Neural cell (in vitro differentiated cells): ENCODE data around the gene HHIP. TPM values are rescaled to one million over a fixed set of nuclear protein-coding genes. Genes with fewer than 3 reads are reported as not detected.

Experiments
- H2AFZ ChIP-seq: fragments of 200-600, 300-800 bp; sonication (generic), shearing (Covaris generic); 2 replicates; pipeline ENCODE4 v1.6.0; 2014; ENCODE audit warnings: low read depth, mild to moderate bottlenecking, antibody characterized with exemption, low read length, moderate library complexity
- H3F3A ChIP-seq: fragments of 200-600 bp; shearing (Covaris generic); 2 replicates; pipeline ENCODE4 v1.6.1; 2016; ENCODE audit warnings: mild to moderate bottlenecking, moderate library complexity, mixed read lengths, antibody characterized with exemption, low read length; ENCODE audit not compliant: insufficient read depth, poor library complexity, severe bottlenecking
- H3K27ac ChIP-seq: fragments of 200-600, 300-800 bp; sonication (generic), shearing (Covaris generic); 2 replicates; pipeline ENCODE4 v1.5.1; 2014; ENCODE audit warnings: mild to moderate bottlenecking, low read length, moderate library complexity
- H3K27me3 ChIP-seq: fragments of 300-800, 200-600 bp; sonication (generic), shearing (Covaris generic); 2 replicates; pipeline ENCODE4 v1.6.0; 2014; ENCODE audit warnings: mild to moderate bottlenecking, low read depth, low read length, moderate library complexity; ENCODE audit not compliant: insufficient read depth
- H3K36me3 ChIP-seq: fragments of 300-800, 200-600 bp; sonication (generic), shearing (Covaris generic); 2 replicates; pipeline ENCODE4 v1.5.1; 2014; ENCODE audit warnings: mild to moderate bottlenecking, antibody characterized with exemption, low read length, moderate library complexity; ENCODE audit not compliant: insufficient read depth
- H3K4me2 ChIP-seq: fragments of 300-800, 200-600 bp; sonication (generic), shearing (Covaris generic); 2 replicates; pipeline ENCODE4 v1.6.0; 2014; ENCODE audit warnings: mild to moderate bottlenecking, low read length
- H3K4me3 ChIP-seq: fragments of 300-800, 200-600 bp; sonication (generic), shearing (Covaris generic); 2 replicates; pipeline ENCODE4 v1.5.1; 2014; ENCODE audit warnings: mild to moderate bottlenecking, low read length, moderate library complexity
- H3K79me2 ChIP-seq: fragments of 200-600 bp; shearing (Covaris generic); replicated peaks from 2 replicates; pipeline ENCODE4 v1.6.0; 2014; ENCODE audit warnings: mild to moderate bottlenecking, low read length, moderate library complexity; ENCODE audit not compliant: insufficient read depth
- H3K9ac ChIP-seq: fragments of 300-800, 200-600 bp; sonication (generic), shearing (Covaris generic); 2 replicates; pipeline ENCODE4 v1.6.1; 2016; ENCODE audit warnings: mild to moderate bottlenecking, low read length, mixed read lengths
- H3K9me2 ChIP-seq: fragments of 200-600 bp; shearing (Covaris generic); 2 replicates; pipeline ENCODE4 v1.6.1; 2016; ENCODE audit warnings: mild to moderate bottlenecking, low read length, mixed read lengths; ENCODE audit not compliant: insufficient read depth
- H3K9me3 ChIP-seq: fragments of 200-600, 300-800 bp; sonication (generic), shearing (Covaris generic); 2 replicates; pipeline ENCODE4 v1.6.1; 2016; ENCODE audit warnings: mild to moderate bottlenecking, mixed run types, low read length, moderate library complexity, mixed read lengths
- H4K20me1 ChIP-seq: fragments of 200-600 bp; shearing (Covaris generic); 2 replicates; pipeline ENCODE4 v1.6.1; 2016; ENCODE audit warnings: mild to moderate bottlenecking, mixed run types; ENCODE audit not compliant: insufficient read depth
- EP300 ChIP-seq: fragments of 450-650 bp; conservative IDR thresholded peaks from 2 replicates; pipeline ENCODE4 v1.6.1; 2014; ENCODE audit warnings: antibody characterized with exemption, mild to moderate bottlenecking, moderate library complexity; ENCODE audit not compliant: poor library complexity, severe bottlenecking
- EZH2 ChIP-seq: fragments of 200-600, 300-800 bp; shearing (Covaris generic), sonication (generic); IDR thresholded peaks from 2 replicates; pipeline ENCODE4 v1.6.1; 2014; ENCODE audit warnings: antibody characterized with exemption, low read length, borderline replicate concordance, mild to moderate bottlenecking; ENCODE audit not compliant: insufficient read depth, poor library complexity, severe bottlenecking
- MXI1 ChIP-seq: fragments of 450-650 bp; conservative IDR thresholded peaks from 2 replicates; pipeline ENCODE4 v1.6.1; 2014; ENCODE audit warnings: antibody characterized with exemption, mild to moderate bottlenecking; ENCODE audit not compliant: poor library complexity, severe bottlenecking
- POLR2AphosphoS5 ChIP-seq: IDR thresholded peaks from 2 replicates; pipeline ENCODE4 v1.6.1; 2012
- RAD21 ChIP-seq: fragments of 450-650 bp; conservative IDR thresholded peaks from 2 replicates; pipeline ENCODE4 v1.6.1; 2014; ENCODE audit warnings: antibody characterized with exemption, mild to moderate bottlenecking, moderate library complexity
- SMC3 ChIP-seq: fragments of 450-650 bp; conservative IDR thresholded peaks from 2 replicates; pipeline ENCODE4 v1.6.1; 2014; ENCODE audit warnings: antibody characterized with exemption, mild to moderate bottlenecking, moderate library complexity; ENCODE audit not compliant: poor library complexity
- TAF1 ChIP-seq: IDR thresholded peaks from 2 replicates; pipeline ENCODE4 v1.6.1; 2012; ENCODE audit warnings: low read depth
- polyA plus RNA-seq: library from polyadenylated mRNA; depleted of rRNA; stranded (reverse); fragments of >200 nt; gene quantifications from 2 replicates; pipeline ENCODE4 v1.2.3, GENCODE V29; 2014
- TF ChIP-seq, protein P1 (sequence below): IDR thresholded peaks from 2 replicates; pipeline ENCODE4 v1.6.1; 2012; ENCODE audit warnings: borderline replicate concordance
- TF ChIP-seq, protein P2 (sequence below): fragments of 450-650 bp; IDR thresholded peaks from 2 replicates; pipeline ENCODE4 v1.5.1; 2014; ENCODE audit warnings: antibody characterized with exemption, mild to moderate bottlenecking, moderate library complexity; ENCODE audit not compliant: poor library complexity, severe bottlenecking

Gene HHIP
- polyA plus RNA-seq, 1 donor from 2014 or later = not detected

DNA sequence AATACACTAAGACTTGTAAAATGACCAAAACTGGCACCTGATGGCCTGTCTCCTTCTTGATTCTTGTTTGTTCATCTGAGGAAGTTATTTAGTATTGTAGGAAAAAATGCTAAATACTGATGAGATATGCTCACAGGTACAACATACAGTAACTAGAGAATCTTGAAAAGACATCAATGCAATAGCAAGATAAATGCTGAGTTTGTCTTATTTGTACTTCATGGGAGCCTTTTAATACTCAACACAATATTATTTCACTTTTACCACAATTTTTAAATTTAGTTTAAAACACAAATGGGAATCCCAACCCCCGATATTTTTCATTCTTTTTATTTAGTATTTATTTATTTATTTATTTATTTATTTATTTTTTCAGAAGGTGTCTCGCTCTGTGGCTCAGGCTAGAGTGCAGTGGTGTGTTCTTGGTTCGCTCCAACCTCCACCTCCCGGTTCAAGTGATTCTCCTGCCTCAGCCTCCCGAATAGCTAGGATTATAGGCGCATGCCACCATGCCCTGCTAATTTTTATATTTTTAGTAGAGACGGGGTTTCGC is 12.1 kb downstream of the HHIP start:
- Histone ChIP-seq H3K27ac (no peak overlapping the region), H3K9me2 (no peaks in the 10 kb centered on the region), H3K4me3 (no peak overlapping the region), H3F3A (no peaks in the 10 kb centered on the region), H3K9ac (no peak overlapping the region), H3K4me2 (no peak overlapping the region), H2AFZ (no peak overlapping the region), H3K9me3 (no peaks in the 10 kb centered on the region), H3K36me3 (no peaks in the 10 kb centered on the region), H3K27me3 (no peaks in the 10 kb centered on the region), H3K79me2 (no peaks in the 10 kb centered on the region), H4K20me1 (no peaks in the 10 kb centered on the region)
- TF ChIP-seq MXI1 = no peak
- TF ChIP-seq POLR2AphosphoS5 = no peak
- no peak for TF ChIP-seq RAD21
- TF ChIP-seq, protein P1, sequence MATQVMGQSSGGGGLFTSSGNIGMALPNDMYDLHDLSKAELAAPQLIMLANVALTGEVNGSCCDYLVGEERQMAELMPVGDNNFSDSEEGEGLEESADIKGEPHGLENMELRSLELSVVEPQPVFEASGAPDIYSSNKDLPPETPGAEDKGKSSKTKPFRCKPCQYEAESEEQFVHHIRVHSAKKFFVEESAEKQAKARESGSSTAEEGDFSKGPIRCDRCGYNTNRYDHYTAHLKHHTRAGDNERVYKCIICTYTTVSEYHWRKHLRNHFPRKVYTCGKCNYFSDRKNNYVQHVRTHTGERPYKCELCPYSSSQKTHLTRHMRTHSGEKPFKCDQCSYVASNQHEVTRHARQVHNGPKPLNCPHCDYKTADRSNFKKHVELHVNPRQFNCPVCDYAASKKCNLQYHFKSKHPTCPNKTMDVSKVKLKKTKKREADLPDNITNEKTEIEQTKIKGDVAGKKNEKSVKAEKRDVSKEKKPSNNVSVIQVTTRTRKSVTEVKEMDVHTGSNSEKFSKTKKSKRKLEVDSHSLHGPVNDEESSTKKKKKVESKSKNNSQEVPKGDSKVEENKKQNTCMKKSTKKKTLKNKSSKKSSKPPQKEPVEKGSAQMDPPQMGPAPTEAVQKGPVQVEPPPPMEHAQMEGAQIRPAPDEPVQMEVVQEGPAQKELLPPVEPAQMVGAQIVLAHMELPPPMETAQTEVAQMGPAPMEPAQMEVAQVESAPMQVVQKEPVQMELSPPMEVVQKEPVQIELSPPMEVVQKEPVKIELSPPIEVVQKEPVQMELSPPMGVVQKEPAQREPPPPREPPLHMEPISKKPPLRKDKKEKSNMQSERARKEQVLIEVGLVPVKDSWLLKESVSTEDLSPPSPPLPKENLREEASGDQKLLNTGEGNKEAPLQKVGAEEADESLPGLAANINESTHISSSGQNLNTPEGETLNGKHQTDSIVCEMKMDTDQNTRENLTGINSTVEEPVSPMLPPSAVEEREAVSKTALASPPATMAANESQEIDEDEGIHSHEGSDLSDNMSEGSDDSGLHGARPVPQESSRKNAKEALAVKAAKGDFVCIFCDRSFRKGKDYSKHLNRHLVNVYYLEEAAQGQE = no peak

DNA sequence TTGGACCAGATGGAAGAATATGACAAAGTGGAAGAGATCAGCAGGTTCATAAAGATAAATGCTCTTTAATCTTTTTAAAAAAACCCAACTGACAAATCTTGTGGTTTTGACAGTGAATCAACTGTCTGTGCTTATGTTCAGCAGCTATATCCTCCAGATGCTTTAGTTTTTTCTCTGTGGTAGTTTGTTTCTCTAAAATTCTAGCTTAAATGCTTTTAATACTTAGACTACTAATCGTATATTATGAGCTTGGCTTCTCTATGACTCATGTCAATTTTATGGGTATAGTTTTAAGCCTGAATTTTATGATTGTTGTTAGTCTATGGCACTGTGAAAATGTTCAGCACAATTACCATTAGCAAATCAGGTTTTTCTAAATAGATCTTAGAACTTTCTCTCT is 12.9 kb downstream of the HHIP start:
- H3K9ac ChIP-seq = no peak overlapping the region
- no peaks in the 10 kb centered on the region for H3K9me2 ChIP-seq
- H3K9me3 ChIP-seq = no peaks in the 10 kb centered on the region
- no peaks in the 10 kb centered on the region for H3K27me3 ChIP-seq
- H3K4me2 ChIP-seq = no peak overlapping the region
- no peak overlapping the region for H2AFZ ChIP-seq
- H3F3A ChIP-seq = no peaks in the 10 kb centered on the region
- H3K36me3 ChIP-seq = no peaks in the 10 kb centered on the region
- H3K27ac ChIP-seq = no peak overlapping the region
- no peak for TF ChIP-seq TAF1
- no peak for TF ChIP-seq RAD21
- TF ChIP-seq, protein P2, sequence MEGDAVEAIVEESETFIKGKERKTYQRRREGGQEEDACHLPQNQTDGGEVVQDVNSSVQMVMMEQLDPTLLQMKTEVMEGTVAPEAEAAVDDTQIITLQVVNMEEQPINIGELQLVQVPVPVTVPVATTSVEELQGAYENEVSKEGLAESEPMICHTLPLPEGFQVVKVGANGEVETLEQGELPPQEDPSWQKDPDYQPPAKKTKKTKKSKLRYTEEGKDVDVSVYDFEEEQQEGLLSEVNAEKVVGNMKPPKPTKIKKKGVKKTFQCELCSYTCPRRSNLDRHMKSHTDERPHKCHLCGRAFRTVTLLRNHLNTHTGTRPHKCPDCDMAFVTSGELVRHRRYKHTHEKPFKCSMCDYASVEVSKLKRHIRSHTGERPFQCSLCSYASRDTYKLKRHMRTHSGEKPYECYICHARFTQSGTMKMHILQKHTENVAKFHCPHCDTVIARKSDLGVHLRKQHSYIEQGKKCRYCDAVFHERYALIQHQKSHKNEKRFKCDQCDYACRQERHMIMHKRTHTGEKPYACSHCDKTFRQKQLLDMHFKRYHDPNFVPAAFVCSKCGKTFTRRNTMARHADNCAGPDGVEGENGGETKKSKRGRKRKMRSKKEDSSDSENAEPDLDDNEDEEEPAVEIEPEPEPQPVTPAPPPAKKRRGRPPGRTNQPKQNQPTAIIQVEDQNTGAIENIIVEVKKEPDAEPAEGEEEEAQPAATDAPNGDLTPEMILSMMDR = no peak
- no peak for TF ChIP-seq POLR2AphosphoS5
- no peak for TF ChIP-seq EZH2
- TF ChIP-seq, protein P1 = no peak
- no peak for TF ChIP-seq EP300
- no peak for TF ChIP-seq MXI1
- no peak for TF ChIP-seq SMC3
- H4K20me1 ChIP-seq = no peaks in the 10 kb centered on the region
- H3K4me3 ChIP-seq = no peak overlapping the region
- no peaks in the 10 kb centered on the region for H3K79me2 ChIP-seq
